Stimulated activated CD8-positive, alpha-beta memory T cell treated with anti-CD3 and anti-CD28 coated beads, Interleukin-12 subunit alpha, Interleukin-12 subunit beta, amount 100 ng/mL, for 24 hours (primary cell): ENCODE data around the gene MYO7B.

Experiments
- DNase-seq: peaks from one replicate; pipeline ENCODE4 v3.0.0-alpha.2; 2020; ENCODE audit errors: extremely low read depth

The MYO7B gene

GRCh38 chr2:127678531-127678930 lies 143.0 kb downstream of the MYO7B start:
- DNase-seq = no peak

- DNase-seq = no peak
Observed at GRCh38 chr2:127678991-127679390, 143.5 kb downstream of the MYO7B start.

- no peak for DNase-seq
Observed at GRCh38 chr2:127679680-127680361, 144.3 kb downstream of the MYO7B start.

GRCh38 chr2:127680706-127681287 lies 145.3 kb downstream of the MYO7B start:
- no peak for DNase-seq

- no peak for DNase-seq
Observed at GRCh38 chr2:127681288-127681804, 145.9 kb downstream of the MYO7B start.

GRCh38 chr2:127681976-127682857 lies 146.7 kb downstream of the MYO7B start:
- DNase-seq = no peak

- DNase-seq = no peak
Observed at GRCh38 chr2:127683056-127683455, 147.6 kb downstream of the MYO7B start.

GRCh38 chr2:127683757-127684156 lies 148.3 kb downstream of the MYO7B start:
- no peak for DNase-seq

GRCh38 chr2:127685410-127686080 lies 150.1 kb downstream of the MYO7B start:
- DNase-seq = no peak
